ENCODE results near the gene SLC30A10. TPM values are rescaled to one million over a fixed set of nuclear protein-coding genes. Genes with fewer than 3 reads are reported as not detected.
"Not testable (repeated sequence)": the region's sequence is repeated elsewhere in the genome, so short reads cannot be mapped to it uniquely, and the experiment has no call there.

Gene SLC30A10
- total RNA-seq, 1 donor from 2014 or later, result not detected

DNA sequence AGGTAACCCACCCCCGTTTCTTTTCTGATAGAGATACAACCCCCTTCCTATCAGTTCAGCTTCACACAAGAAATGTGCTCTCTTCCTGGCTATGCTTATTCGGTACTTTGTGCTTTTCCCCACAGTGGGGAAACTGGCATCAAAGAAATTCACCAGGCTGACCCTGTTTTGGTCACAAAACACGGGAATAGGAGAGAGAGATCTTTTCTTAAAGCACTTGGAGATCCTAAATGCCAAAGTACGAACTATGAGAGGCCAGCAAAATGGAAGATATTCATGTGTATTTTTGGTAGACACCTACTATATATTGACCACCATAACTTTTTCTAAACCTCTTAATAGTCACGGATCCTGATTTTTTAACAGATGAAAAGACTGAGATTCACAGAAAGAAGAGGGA, 30.0 kb downstream of the SLC30A10 start:
- TF ChIP-seq, protein P1, sequence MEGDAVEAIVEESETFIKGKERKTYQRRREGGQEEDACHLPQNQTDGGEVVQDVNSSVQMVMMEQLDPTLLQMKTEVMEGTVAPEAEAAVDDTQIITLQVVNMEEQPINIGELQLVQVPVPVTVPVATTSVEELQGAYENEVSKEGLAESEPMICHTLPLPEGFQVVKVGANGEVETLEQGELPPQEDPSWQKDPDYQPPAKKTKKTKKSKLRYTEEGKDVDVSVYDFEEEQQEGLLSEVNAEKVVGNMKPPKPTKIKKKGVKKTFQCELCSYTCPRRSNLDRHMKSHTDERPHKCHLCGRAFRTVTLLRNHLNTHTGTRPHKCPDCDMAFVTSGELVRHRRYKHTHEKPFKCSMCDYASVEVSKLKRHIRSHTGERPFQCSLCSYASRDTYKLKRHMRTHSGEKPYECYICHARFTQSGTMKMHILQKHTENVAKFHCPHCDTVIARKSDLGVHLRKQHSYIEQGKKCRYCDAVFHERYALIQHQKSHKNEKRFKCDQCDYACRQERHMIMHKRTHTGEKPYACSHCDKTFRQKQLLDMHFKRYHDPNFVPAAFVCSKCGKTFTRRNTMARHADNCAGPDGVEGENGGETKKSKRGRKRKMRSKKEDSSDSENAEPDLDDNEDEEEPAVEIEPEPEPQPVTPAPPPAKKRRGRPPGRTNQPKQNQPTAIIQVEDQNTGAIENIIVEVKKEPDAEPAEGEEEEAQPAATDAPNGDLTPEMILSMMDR (IDR thresholded peaks at IDR 0.05; ENCODE audit: insufficient read depth, low read length, poor library complexity, severe bottlenecking), result no peak
- H3K27me3 ChIP-seq (ENCODE audit: control insufficient read depth, insufficient read depth, low read length), result no peaks in the 10 kb centered on the region
- no peaks in the 10 kb centered on the region for H3K36me3 ChIP-seq (ENCODE audit: control insufficient read depth, insufficient read depth, low read length)
- no peak overlapping the region for H3K4me3 ChIP-seq (ENCODE audit: low read depth, low read length)
- no peak for DNase-seq (ENCODE audit: low read depth)

DNA sequence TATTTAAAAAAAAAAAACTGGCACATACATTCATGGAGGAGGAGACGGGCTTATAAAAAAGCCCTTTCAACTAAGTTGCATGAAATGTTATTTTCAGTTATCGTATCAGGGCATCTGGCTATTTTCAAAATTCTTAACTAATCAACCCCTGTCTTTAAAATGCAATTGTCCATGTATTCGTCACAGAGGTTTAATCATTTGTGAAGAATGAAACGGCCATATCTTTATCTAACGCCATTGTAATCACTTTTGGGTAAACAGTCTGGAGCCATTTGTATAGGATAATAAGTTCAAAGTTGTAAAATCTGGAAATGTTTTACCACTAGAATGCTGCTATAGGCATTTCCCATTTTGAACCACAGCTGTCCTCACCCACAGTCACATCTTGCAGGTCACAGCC, 30.4 kb downstream of the SLC30A10 start:
- TF ChIP-seq, protein P1 (IDR thresholded peaks at IDR 0.05; ENCODE audit: insufficient read depth, low read length, poor library complexity, severe bottlenecking), result no peak
- no peaks in the 10 kb centered on the region for H3K27me3 ChIP-seq (ENCODE audit: control insufficient read depth, insufficient read depth, low read length)
- no peak overlapping the region for H3K4me3 ChIP-seq (ENCODE audit: low read depth, low read length)
- DNase-seq (ENCODE audit: low read depth), result no peak
- H3K36me3 ChIP-seq (ENCODE audit: control insufficient read depth, insufficient read depth, low read length), result no peaks in the 10 kb centered on the region

DNA sequence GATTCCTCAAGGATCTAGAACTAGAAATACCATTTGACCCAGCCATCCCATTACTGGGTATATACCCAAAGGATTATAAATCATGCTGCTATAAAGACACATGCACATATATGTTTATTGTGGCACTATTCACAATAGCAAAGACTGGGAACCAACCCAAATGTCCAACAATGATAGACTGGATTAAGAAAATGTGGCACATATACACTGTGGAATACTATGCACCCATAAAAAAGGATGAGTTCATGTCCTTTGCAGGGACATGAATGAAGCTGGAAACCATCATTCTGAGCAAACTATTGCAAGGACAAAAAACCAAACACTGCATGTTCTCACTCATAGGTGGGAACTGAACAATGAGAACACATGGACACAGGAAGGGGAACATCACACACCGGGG, 36.1 kb downstream of the SLC30A10 start:
- not testable (repeated sequence) for H3K4me3 ChIP-seq (ENCODE audit: low read depth, low read length); H3K36me3 ChIP-seq (ENCODE audit: control insufficient read depth, insufficient read depth, low read length); DNase-seq (ENCODE audit: low read depth); H3K27me3 ChIP-seq (ENCODE audit: control insufficient read depth, insufficient read depth, low read length)

DNA sequence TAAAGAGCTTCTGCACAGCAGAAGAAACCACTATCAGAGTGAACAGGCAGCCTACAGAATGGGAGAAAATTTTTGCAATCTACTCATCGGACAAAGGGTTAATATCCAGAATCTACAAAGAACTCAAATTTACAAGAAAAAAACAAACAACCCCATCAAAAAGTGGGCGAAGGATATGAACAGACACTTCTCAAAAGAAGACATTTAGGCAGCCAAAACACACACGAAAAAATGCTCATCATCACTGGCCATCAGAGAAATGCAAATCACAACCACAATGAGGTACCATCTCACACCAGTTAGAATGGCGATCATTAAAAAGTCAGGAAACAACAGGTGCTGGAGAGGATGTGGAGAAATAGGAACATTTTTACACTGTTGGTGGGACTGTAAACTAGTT, 36.5 kb downstream of the SLC30A10 start:
- not testable (repeated sequence) for H3K36me3 ChIP-seq (ENCODE audit: control insufficient read depth, insufficient read depth, low read length); DNase-seq (ENCODE audit: low read depth); H3K4me3 ChIP-seq (ENCODE audit: low read depth, low read length); H3K27me3 ChIP-seq (ENCODE audit: control insufficient read depth, insufficient read depth, low read length)

DNA sequence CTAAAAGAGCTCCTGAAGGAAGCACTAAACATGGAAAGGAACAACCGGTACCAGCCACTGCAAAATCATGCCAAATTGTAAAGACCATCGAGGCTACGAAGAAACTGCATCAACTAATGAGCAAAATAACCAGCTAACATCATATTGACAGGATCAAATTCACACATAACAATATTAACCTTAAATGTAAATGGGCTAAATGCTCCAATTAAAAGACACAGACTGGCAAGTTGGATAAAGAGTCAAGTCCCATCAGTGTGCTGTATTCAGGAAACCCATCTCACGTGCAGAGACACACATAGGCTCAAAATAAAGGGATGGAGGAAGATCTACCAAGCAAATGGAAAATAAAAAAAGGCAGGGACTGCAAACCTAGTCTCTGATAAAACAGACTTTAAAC, 39.7 kb downstream of the SLC30A10 start:
- not testable (repeated sequence) for DNase-seq (ENCODE audit: low read depth); H3K27me3 ChIP-seq (ENCODE audit: control insufficient read depth, insufficient read depth, low read length); H3K4me3 ChIP-seq (ENCODE audit: low read depth, low read length); H3K36me3 ChIP-seq (ENCODE audit: control insufficient read depth, insufficient read depth, low read length)

DNA sequence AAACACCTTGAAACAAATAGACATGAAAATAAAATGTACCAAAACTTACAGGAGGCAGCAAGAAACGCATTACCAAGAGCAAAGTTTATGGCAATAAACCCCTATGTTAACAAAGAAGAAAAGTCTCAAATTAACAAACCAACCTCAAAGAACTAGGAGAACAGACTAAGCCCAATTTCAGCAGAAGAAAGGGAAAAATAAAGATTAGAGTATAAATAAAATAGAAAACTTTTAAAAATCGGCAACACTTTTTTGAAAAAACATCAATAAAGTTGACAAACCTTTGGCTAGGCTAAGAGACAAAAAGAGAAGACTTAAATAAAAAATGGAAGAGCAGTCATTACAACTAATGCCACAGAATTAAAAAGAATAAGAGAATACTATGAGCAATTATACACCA, 42.7 kb downstream of the SLC30A10 start:
- Histone ChIP-seq H3K36me3 (ENCODE audit: control insufficient read depth, insufficient read depth, low read length) (no peaks in the 10 kb centered on the region), H3K27me3 (ENCODE audit: control insufficient read depth, insufficient read depth, low read length) (no peaks in the 10 kb centered on the region), H3K4me3 (ENCODE audit: low read depth, low read length) (no peak overlapping the region)
- no peak for DNase-seq (ENCODE audit: low read depth)
- TF ChIP-seq, protein P1 (IDR thresholded peaks at IDR 0.05; ENCODE audit: insufficient read depth, low read length, poor library complexity, severe bottlenecking), result no peak

DNA sequence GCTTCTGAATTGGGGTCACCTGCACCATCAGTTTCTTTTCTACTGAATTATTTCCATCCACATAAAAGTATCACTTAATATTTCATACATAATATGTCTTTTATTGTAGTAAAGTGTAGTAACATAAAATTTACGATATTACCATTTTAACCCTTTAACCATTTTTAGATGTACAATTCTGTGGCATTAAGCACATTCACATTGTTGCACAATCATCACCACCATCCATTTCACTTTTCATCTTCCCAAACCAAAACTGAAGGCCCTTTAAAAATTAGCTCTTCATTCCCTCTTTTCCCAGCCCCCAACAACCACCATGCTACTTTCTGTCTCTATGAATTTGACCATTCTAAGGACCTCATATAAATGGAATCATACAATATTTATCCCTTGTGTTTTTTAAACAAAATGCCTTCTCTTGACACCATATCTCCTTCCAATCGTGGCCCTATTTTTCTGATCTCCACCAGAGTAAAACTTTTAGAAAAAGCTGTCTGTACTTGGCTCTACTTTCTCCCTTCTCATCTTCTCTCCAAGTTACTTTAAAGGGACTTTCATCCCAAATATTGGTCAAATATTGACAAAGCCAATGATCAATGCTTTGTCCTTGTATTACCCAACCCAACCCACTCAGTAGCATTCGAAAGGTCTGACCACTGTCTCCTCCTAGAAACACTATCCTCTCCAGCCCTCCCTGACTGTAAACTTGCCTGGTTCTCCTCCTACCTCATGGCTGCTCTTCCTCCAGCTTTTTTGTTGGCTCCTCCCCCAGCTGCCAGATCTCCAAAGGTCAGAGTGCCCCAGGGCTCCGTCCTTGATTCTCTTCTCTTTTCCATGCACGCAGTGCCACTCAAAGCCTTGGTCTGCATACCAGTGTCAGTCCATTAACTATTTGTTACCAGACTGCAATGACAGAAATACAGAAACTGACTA, 44.7 kb downstream of the SLC30A10 start:
- Histone ChIP-seq H3K4me3 (ENCODE audit: low read depth, low read length) (no peak overlapping the region), H3K36me3 (ENCODE audit: control insufficient read depth, insufficient read depth, low read length) (no peaks in the 10 kb centered on the region), H3K27me3 (ENCODE audit: control insufficient read depth, insufficient read depth, low read length) (no peaks in the 10 kb centered on the region)
- no peak for DNase-seq (ENCODE audit: low read depth)
- TF ChIP-seq, protein P1 (IDR thresholded peaks at IDR 0.05; ENCODE audit: insufficient read depth, low read length, poor library complexity, severe bottlenecking), result no peak
